Right renal cortex interstitium (tissue), 3 donors: Measurements from ENCODE around the gene ZFYVE26. TPM values are rescaled to one million over a fixed set of nuclear protein-coding genes. Genes with fewer than 3 reads are reported as not detected.

ENCODE experiments used
- DNase-seq, 3 donors: peaks; one replicate each; pipeline ENCODE4 v3.0.0-alpha.2; 2013; ENCODE audit warnings: low read depth in 3 of 3, low spot score in 2 of 3
- polyA plus RNA-seq, 3 donors: library from polyadenylated mRNA; unstranded; fragments of 120-200 nt; gene quantifications; one replicate each; pipeline ENCODE4 v1.2.1, GENCODE V29; 2013; ENCODE audit not compliant: insufficient read length in 3 of 3

The ZFYVE26 gene
- polyA plus RNA-seq, 3 donors: 15.4 to 15.7 (median 15.5) TPM

DNA sequence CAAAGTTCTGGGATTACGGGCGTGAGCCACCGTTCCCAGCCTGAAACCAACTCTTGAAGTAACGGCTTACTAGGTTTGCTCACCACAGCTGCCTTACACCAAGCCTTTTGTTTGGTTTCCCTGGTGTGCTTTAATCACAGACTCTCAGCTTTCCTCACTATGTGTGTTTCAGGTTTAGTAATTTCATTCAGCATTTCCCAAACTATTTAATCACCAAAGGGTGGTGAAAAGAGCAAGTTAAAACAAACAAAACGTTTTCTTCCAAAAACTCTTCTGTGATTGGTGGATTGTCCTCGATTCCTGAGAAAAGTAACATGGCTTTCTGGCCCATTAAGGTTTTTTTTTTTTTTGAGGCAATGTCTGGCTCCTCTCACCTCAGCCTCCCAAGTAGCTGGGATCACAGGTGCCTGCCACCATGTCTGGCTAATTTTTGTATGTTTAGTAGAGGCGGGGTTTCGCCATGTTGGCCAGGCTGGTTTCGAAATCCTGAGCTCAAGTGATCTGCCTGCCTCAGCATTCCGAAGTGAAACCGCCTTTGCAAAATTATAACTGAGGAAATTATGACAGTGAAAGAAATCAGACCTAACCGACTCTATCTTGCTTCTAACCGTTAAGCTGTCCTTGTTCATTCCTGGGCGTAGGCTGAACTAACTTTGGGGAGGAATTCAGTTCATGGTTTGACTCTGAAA lies 1.5 kb upstream of the ZFYVE26 start:
- no peak for DNase-seq

- DNase-seq: no peak
Measured at GRCh38 chr14:67815573-67816225, 691 bp downstream of the ZFYVE26 start.

GRCh38 chr14:67814821-67815220 lies 1.6 kb downstream of the ZFYVE26 start:
- no peak for DNase-seq

DNA sequence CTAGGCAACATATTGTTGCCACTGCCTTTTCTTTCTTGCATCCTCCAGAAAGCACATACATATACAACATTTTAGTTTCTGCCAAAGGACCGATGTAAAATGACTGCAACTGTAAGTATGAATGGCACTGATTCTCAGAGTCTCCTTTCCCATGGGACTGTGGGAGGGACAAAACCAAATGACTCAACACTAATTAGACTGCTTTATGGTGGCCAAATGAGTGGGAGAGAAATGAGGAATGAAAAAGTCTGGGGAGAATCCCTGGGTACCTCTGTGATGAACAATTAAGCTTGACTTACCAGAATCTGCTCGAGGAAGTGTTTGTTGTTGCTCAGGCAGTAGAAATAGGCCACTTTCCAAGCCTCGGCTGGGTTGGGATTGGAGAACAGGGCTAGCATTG lies 10.1 kb downstream of the ZFYVE26 start:
- no peak for DNase-seq

DNA sequence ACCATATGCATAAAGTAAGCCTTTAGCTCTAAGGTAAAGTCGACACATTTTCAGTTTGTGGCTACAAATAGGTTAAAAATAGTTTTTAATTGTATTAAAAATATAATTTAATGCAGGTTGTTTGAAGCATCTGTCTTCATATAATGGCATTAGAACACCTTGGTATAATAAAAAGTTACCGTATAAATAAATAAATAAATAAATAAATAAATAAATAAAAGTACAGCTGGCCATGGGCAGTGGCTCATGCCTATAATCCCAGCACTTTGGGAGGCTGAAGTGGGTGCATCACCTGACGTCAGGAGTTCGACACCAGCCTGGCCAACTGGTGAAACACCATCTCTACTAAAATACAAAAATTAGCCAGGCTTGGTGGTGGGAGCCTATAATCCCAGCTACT lies 15.6 kb downstream of the ZFYVE26 start:
- no peak for DNase-seq

DNA sequence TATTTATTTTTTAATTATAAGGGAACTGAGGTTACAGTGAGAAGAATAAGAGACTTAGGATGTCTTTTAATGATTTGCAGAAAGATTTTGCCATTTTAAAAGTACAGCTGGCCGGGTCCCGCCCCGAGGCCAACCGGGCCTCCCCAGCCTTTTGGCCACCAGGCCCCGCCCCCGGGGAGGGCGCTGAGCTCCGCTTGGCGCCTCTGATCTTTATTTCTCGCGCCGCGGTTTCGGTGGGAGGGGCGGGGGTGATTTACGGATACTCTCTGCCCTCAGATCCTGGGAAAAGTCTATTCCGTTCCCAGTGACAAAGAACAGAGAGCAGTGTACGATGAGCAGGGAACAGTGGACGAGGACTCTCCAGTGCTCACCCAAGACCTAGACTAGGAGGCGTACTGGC lies 17.7 kb downstream of the ZFYVE26 start:
- no peak for DNase-seq

- no peak for DNase-seq
Measured at GRCh38 chr14:67787673-67788072, 28.7 kb downstream of the ZFYVE26 start.

DNA sequence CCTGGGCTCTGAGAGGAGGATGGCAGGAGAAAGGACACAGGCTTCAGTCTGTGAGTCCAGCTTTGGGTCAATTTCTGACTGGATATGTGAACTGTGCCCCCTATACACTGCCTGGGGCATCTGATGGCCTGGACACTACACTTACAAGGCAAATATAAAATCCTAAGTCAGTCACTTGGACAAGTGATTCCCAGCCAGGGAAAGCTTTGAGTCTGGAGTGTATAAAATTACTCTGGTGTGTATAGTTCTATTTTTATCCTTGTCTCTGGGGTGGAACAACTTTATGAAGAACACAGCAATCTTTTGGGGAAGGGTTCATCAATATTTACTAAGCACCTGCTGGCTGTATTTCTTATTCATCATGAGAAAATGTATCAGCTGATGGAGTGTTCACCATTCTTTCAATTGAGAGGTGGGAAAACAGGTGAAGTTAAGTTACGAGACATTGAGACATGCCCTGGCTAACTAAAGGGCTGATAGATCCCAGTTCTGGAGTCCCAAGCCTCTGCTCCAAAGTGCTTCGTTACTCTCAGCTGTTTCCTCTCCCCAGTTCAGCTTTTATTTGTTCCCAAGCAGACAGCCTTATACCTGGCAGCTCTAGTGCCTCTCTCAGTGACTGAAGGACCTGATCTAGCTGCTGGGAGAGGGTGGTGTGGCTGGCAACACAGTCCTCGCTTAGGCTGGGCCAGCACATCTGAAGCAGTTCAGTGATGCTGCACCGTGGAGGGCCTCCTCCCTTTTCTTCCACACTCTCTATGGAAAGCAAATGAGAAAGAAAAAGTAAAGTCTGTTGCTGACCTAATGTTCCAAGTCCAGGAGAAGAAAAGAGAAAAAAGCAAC lies 30.9 kb downstream of the ZFYVE26 start:
- no peak for DNase-seq

DNA sequence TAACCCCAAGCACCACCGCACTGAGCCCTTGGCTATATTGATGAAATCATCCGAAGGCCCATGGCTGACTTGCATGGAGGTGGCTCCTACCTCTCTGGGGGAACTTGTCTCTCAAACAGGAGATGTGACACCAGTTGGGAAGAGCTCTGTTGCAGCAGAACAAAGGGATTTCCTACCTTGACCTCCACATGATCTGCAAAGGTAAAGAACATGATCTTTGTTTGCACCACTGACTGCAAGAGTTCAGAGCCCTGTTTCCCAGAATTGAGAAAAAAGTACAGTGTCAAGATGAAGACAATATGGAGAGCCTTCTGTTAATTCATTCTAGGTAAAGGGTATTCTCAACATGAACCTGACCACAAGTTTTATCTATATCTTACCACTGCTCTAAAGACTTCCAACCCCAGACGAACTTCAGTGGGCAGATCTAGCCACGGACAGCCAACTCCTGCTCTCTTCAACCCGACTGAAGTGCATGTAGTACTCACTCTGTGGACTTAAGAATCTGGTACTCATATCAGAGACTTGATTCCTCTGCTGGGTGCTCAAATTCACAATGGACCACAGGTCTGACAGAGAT lies 32.1 kb downstream of the ZFYVE26 start:
- DNase-seq: no peak

DNA sequence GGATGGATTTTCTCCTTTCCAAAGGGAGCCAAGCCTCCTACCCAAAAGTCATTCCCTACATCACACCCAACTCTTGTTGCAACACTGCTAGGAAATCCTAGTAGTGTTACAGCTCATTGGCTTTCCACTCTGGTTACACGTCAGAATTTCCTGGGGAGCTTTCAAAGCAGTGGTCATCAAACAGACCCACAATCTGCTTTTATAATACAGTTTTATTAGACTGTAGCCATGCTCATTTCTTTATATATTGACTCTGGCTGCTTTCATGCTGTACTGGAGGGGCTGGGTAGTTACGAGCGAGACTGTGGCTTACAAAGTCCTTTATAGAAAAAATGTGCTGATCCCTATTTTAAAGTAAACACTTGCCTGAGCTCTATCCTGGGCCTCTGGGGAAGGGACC lies 34.3 kb downstream of the ZFYVE26 start:
- DNase-seq: no peak

DNA sequence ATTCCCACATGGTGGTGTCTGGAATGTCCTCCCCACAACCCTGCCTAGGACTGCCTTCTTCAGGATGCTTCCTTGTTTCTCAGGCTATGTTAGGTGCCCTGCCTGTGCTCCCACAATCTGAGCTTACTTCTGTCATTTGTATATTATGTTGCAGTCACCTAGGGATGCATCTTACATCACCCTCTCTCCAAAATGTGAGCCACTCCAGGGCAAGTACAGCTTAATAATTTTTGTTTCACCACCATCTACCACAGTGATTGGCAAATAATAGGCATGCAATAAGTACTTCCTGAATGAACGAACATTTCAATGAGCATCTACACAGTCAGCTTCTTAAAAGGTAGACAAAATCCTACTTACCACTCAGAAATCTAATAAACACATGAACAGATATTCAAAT lies 37.6 kb downstream of the ZFYVE26 start:
- no peak for DNase-seq

- no peak for DNase-seq
Measured at GRCh38 chr14:67776653-67777322, 39.6 kb downstream of the ZFYVE26 start.

DNA sequence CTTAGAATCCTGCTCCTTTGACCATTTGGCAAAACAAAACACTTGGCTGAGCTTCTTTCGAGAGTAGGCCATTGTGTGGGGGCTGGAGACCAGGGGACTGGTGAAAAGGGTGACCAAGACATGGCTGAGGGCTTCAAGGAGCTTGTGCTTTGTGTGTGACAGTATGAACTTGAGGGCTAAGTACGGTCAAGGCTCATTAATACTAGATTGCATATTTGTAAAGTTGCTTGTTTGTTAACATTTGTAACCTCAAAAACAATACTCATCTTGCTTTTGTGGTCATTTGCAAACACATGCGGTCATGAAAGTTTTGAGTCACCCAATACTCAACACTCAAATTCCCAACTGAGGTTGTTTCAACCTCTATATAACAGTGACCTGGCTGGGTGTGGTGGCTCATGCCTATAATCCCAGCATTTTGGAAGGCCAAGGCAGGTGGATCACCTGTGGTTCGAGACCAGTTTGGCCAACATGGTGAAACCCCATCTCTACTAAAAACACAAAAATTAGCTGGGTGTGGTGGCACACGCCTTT lies 42.5 kb downstream of the ZFYVE26 start:
- DNase-seq: no peak

DNA sequence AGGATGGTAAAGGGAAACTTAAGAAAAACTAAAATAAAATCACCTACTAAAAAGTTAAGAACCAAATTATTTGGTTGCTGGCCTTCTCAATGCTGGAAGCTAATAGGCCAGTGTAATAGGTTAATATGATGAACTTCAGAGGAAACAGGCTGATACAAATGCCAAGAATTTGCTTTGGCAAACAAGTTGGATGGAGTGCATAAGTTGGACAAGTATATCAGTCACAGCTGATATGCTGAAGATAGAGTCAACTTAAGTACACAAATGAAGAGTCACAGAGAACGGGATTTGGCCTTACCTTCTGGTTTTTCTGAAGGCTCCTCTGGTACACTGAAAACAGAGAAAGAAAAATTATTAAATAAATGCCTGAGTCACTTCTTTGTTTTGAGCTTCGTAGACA lies 48.2 kb downstream of the ZFYVE26 start:
- DNase-seq: no peak

DNA sequence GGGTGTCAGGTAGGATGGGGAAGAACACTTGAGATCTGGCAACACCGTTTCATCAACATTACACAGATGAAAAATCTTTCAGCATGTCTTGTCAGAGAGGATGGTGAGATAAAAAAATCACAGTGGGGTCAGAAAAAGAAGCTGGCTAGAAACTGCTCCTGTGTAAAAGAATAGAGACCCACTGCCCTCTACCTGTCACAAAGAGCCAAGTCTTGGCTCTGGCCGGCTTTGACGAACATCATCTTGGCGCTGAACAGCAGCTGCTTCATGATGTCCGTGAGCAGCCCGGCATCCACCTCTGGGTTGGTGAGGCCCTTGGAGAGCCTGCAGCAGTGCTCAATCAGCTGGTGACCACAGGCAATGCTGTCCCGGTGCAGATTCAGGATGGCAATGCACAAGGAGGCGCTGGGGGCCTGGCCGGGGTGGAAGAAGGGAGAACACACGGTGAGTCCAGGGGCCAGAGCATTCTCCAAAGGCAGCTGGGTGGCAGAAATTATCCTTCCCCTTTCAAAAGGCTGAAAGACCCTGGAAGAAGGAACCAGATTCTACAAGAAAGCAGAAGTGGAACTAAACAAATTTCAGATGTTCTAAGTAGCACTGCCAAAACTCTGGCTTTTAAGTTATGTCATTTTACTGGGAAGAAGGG lies 50.2 kb downstream of the ZFYVE26 start:
- DNase-seq: no peak

GRCh38 chr14:67765192-67765834 lies 51.1 kb downstream of the ZFYVE26 start:
- DNase-seq: no peak

GRCh38 chr14:67764496-67764895 lies 51.9 kb downstream of the ZFYVE26 start:
- DNase-seq: no peak

DNA sequence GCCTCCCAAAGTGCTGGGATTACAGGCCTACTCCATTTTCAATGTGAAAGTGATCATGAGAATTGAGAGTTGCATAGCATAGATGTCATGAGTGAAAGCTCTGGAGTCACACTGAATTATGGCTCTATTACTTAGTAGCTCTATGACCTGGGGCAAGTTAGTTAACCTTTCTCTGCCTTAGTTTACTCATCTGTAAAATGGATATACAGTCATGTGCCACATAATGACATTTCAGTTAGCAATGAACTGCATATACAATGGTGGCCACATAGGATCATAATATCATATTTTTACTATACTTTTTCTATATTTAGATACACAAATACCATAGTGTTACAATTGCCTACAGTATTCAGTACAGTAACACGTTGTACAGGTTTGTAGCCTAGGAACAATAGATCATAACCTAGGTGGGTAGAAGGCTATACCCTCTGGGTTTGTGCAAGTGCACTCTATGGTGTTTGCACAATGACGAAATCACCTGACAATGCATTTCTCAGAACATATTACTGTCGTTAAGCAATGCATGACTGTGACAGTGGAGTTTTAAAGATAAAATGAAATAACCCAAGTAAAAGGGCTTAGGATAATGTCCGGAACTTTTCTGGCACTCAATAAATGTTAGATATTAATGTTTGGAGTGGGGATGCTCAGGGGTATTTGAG lies 53.1 kb downstream of the ZFYVE26 start:
- no peak for DNase-seq

DNA sequence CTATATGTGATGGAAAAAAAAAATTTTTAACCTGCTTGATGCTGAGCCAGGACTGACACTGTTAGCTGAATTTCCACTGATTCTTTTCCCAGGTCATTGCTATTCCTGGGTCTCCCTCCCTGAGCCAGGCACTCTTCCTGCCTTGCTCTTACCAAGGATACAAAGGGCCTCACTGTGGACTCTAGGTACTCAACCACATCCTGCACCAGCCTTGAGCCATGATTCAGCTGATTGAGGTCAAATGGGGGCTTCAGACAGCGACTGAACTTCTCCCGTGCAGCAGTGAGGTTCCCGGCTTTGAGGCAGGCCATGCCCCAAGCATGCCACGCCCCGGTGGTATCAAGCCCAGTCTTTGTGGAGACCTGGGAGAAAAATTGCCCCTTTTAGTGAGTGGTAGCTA lies 54.3 kb downstream of the ZFYVE26 start:
- no peak for DNase-seq
